ENCODE measurements around the gene DBI. TPM values are rescaled to one million over a fixed set of nuclear protein-coding genes. Genes with fewer than 3 reads are reported as not detected.
"Not testable (repeated sequence)": the region's sequence is repeated elsewhere in the genome, so short reads cannot be mapped to it uniquely, and the experiment has no call there.

The DBI gene
- total and polyA plus RNA-seq, 2 donors from 2014 or later: 135 to 1,066 TPM

DNA sequence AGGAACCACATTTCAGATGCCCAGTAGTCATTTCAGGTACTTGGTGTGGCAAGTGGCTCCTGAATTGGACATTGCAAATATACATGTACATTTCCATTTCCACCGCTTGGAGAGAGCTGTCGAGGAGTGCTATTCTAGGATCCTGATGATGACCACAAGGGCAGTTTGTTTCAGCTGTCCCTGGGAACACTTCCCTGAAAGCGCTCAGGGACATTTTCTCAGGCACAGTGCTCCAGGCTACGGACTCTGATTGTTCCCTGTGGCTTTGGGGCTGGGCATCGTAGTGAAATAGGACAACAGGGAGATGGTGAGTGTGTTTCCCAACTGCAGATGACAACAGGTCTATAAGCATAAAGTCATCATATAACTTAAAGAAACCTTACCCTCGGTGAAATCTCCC lies 3.1 kb downstream of the DBI start:
- no peaks in the 10 kb centered on the region for H3K27me3 ChIP-seq (ENCODE audit: control insufficient read depth, insufficient read depth, low read length)
- H3K36me3 ChIP-seq (ENCODE audit: control insufficient read depth in 2 of 3, insufficient read depth in 3 of 3, low read length in 3 of 3): peaks cover 5 to 41% (median 37%) of the 10 kb centered on the region in 3 donors
- no peak overlapping the region for H3K27ac ChIP-seq (ENCODE audit: low read depth in 2 of 2, low read length in 2 of 2)
- FAIRE-seq (no peak), DNase-seq (no peak)
- no peak overlapping the region for H3K9ac ChIP-seq (ENCODE audit: low read length in 3 of 3)
- no peak for TF ChIP-seq CTCF (IDR thresholded peaks at IDR 0.05; ENCODE audit: borderline replicate concordance, extremely low read depth, insufficient read depth)
- peaks cover 0 to 5% (median 0%) of the 10 kb centered on the region in 3 donors for H3K9me3 ChIP-seq (ENCODE audit: control insufficient read depth in 2 of 3, insufficient read depth in 1 of 3, low read length in 3 of 3)
- no peak overlapping the region for H3K4me3 ChIP-seq (ENCODE audit: low read length in 3 of 3)
- intact Hi-C loops (cut with DNase I): no loop called here
- H3K4me1 ChIP-seq (ENCODE audit: control insufficient read depth in 2 of 3, insufficient read depth in 2 of 3, low read depth in 1 of 3, low read length in 3 of 3): peaks cover 0 to 15% (median 12%) of the 10 kb centered on the region in 3 donors

DNA sequence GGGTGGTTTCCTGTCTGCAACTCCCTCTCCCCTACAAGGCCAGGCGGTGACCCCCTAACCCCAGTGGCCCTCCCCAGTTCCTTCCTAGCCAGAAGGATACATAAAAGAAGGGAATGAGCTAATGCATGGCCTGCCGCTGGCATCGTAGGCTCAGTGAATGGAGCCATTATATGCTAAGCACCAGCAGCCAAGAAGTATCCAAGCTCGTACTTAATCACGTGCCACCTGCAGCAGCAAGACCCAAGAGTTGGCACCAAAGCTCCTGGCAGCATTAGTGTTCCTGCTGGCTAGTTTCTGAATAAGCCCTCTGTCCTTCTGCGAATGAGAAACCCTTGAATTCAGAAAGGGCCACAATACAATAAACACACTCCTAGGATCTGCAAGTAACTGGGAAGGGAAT lies 4.3 kb downstream of the DBI start:
- no peak overlapping the region for H3K27ac ChIP-seq (ENCODE audit: low read depth in 2 of 2, low read length in 2 of 2)
- no peak overlapping the region for H3K4me3 ChIP-seq (ENCODE audit: low read length in 3 of 3)
- TF ChIP-seq CTCF (IDR thresholded peaks at IDR 0.05; ENCODE audit: borderline replicate concordance, extremely low read depth, insufficient read depth): no peak
- peaks cover 0 to 8% (median 7%) of the 10 kb centered on the region in 3 donors for H3K4me1 ChIP-seq (ENCODE audit: control insufficient read depth in 2 of 3, insufficient read depth in 2 of 3, low read depth in 1 of 3, low read length in 3 of 3)
- peaks cover 0 to 5% (median 0%) of the 10 kb centered on the region in 3 donors for H3K9me3 ChIP-seq (ENCODE audit: control insufficient read depth in 2 of 3, insufficient read depth in 1 of 3, low read length in 3 of 3)
- H3K36me3 ChIP-seq (ENCODE audit: control insufficient read depth in 2 of 3, insufficient read depth in 3 of 3, low read length in 3 of 3): peaks cover 5 to 41% (median 37%) of the 10 kb centered on the region in 3 donors
- intact Hi-C loops (cut with DNase I): no loop called here
- FAIRE-seq (no peak), DNase-seq (no peak)
- no peak overlapping the region for H3K9ac ChIP-seq (ENCODE audit: low read length in 3 of 3)
- H3K27me3 ChIP-seq (ENCODE audit: control insufficient read depth, insufficient read depth, low read length): no peaks in the 10 kb centered on the region

GRCh38 chr2:119372778-119373568 lies 6.2 kb downstream of the DBI start:
- no peak overlapping the region for H3K4me3 ChIP-seq (ENCODE audit: low read length in 3 of 3)
- peaks cover 0 to 5% (median 0%) of the 10 kb centered on the region in 3 donors for H3K9me3 ChIP-seq (ENCODE audit: control insufficient read depth in 2 of 3, insufficient read depth in 1 of 3, low read length in 3 of 3)
- TF ChIP-seq CTCF (IDR thresholded peaks at IDR 0.05; ENCODE audit: borderline replicate concordance, extremely low read depth, insufficient read depth): no peak
- FAIRE-seq: no peak
- H3K27ac ChIP-seq (ENCODE audit: low read depth in 2 of 2, low read length in 2 of 2): no peak overlapping the region
- DNase-seq: no peak
- peaks cover 5 to 41% (median 37%) of the 10 kb centered on the region in 3 donors for H3K36me3 ChIP-seq (ENCODE audit: control insufficient read depth in 2 of 3, insufficient read depth in 3 of 3, low read length in 3 of 3)
- no peaks in the 10 kb centered on the region for H3K27me3 ChIP-seq (ENCODE audit: control insufficient read depth, insufficient read depth, low read length)
- H3K4me1 ChIP-seq (ENCODE audit: control insufficient read depth in 2 of 3, insufficient read depth in 2 of 3, low read depth in 1 of 3, low read length in 3 of 3): peaks cover 0 to 8% (median 5%) of the 10 kb centered on the region in 3 donors
- intact Hi-C loops (cut with DNase I): no loop called here
- no peak overlapping the region for H3K9ac ChIP-seq (ENCODE audit: low read length in 3 of 3)

DNA sequence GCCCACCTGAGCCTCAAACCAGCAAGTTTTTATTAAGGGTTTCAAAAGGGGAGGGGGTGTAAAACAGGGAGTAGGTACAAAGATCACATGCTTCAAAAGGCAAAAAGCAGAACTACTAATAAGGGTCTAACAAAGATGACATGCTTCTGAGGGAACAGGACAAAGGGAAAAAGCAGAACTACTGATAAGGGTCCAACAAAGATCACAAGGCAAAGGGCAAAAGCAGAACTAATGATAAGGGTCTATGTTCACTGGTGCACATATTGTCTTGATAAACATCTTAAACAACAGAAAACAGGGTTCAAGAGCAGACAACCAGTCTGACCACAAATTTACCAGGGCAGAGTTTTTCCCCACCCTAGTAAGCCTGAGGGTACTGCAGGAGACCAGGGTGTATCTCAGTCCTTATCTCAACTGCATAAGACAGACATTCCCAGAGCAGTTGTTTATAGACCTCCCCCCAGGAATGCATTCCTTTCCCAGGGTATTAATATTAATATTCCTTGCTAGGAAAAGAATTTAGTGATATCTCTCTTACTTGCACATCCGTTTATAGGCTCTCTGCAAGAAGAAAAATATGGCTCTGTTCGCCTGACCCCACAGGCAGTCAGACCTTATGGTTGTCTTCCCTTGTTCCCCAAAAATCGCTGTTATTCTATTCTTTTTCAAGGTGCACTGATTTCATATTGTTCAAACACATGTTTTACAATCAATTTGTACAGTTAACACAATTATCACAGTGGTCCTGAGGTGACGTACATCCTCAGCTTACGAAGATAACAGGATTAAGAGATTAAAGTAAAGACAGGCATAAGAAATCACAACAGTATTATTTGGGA lies 7.3 kb downstream of the DBI start:
- H3K27ac ChIP-seq (ENCODE audit: low read depth in 2 of 2, low read length in 2 of 2); intact Hi-C loops (cut with DNase I); H3K4me1 ChIP-seq (ENCODE audit: control insufficient read depth in 2 of 3, insufficient read depth in 2 of 3, low read depth in 1 of 3, low read length in 3 of 3); FAIRE-seq; H3K27me3 ChIP-seq (ENCODE audit: control insufficient read depth, insufficient read depth, low read length); H3K4me3 ChIP-seq (ENCODE audit: low read length in 3 of 3); H3K9ac ChIP-seq (ENCODE audit: low read length in 3 of 3); DNase-seq; H3K9me3 ChIP-seq (ENCODE audit: control insufficient read depth in 2 of 3, insufficient read depth in 1 of 3, low read length in 3 of 3): not testable (repeated sequence)
- peaks cover 5 to 34% (median 33%) of the 10 kb centered on the region in 3 donors for H3K36me3 ChIP-seq (ENCODE audit: control insufficient read depth in 2 of 3, insufficient read depth in 3 of 3, low read length in 3 of 3)

DNA sequence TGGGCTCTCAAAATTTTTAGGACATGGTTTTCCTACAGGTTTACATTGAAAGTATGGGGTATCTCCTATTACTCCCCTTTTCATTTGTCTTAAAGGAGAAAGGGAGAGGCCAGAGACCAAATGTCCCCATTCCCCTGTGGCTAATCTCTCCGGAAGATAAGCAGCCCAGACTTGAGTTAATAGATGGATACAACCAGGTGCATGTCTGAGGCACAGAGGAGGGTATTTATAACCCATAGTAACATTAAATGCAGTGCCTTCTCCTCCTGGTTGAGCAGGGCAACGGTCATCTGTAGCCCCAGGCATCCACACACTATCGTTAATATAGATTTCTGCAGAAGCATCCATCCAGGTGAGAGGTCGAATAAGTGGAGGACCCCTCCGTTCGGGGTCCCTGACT lies 9.6 kb downstream of the DBI start:
- H3K4me3 ChIP-seq (ENCODE audit: low read length in 3 of 3); intact Hi-C loops (cut with DNase I); FAIRE-seq; H3K9ac ChIP-seq (ENCODE audit: low read length in 3 of 3); H3K27ac ChIP-seq (ENCODE audit: low read depth in 2 of 2, low read length in 2 of 2); H3K9me3 ChIP-seq (ENCODE audit: control insufficient read depth in 2 of 3, insufficient read depth in 1 of 3, low read length in 3 of 3); H3K4me1 ChIP-seq (ENCODE audit: control insufficient read depth in 2 of 3, insufficient read depth in 2 of 3, low read depth in 1 of 3, low read length in 3 of 3); H3K27me3 ChIP-seq (ENCODE audit: control insufficient read depth, insufficient read depth, low read length); DNase-seq: not testable (repeated sequence)
- H3K36me3 ChIP-seq (ENCODE audit: control insufficient read depth in 2 of 3, insufficient read depth in 3 of 3, low read length in 3 of 3): peaks cover 4 to 20% (median 15%) of the 10 kb centered on the region in 3 donors

All from kidney (tissue), 14 donors.